CD4-positive, alpha-beta T cell treated with Interleukin-2 at 100 ng/mL for 4 hours (primary cell): Measurements from ENCODE around the gene MIER3.

Experiments used
- DNase-seq: peaks from one replicate; pipeline ENCODE4 v3.0.0-alpha.2; 2020; ENCODE audit warnings: low spot score

The MIER3 gene

DNA sequence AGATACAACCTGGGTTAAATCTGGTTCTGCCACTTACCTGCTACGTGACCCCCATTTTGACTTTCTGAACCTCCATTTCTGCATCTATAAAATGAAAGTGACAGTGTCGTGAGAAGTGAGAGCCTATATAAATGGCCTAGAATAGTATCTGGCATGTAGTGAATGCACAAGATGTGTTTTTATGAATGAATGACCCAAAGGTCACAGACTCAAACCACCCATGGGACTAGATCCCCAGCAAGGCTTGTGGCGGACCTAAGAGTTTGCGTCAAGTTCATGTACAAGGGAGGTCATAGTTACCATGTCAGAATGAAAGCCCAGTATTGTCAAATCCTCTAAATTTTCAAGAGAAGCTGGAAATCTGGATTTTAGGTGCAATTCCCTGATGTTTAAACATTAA is 53.7 kb downstream of the MIER3 start:
- DNase-seq: no peak

GRCh38 chr5:56896763-56897162 is 55.2 kb downstream of the MIER3 start:
- no peak for DNase-seq

GRCh38 chr5:56893251-56893951 is 58.5 kb downstream of the MIER3 start:
- no peak for DNase-seq

GRCh38 chr5:56881571-56881970 is 70.4 kb downstream of the MIER3 start:
- no peak for DNase-seq

GRCh38 chr5:56876327-56876726 is 75.6 kb downstream of the MIER3 start:
- no peak for DNase-seq

- no peak for DNase-seq
Observed at GRCh38 chr5:56873056-56873455, 78.9 kb downstream of the MIER3 start.

DNA sequence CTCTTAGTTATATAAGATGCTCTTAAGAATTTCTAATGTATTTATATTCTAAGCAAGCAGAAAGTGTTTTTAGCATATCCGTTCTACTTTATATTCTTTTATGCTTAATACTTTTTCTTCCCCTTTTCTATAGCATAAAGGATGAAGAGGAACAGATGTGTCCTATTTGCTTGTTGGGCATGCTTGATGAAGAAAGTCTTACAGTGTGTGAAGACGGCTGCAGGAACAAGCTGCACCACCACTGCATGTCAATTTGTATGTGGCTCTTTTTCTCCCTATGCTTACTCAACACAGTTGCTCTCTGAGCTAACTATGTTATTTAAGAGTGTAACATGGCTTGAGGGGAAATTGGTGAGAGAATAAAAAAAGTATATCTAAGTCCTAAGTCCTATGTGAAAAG is 80.1 kb downstream of the MIER3 start:
- DNase-seq: no peak
